ENCODE data around the gene MMP17. TPM values are rescaled to one million over a fixed set of nuclear protein-coding genes. Genes with fewer than 3 reads are reported as not detected.

MMP17 gene
- total RNA-seq, 1 experiment from 2014 or later, result 12.6 TPM

DNA sequence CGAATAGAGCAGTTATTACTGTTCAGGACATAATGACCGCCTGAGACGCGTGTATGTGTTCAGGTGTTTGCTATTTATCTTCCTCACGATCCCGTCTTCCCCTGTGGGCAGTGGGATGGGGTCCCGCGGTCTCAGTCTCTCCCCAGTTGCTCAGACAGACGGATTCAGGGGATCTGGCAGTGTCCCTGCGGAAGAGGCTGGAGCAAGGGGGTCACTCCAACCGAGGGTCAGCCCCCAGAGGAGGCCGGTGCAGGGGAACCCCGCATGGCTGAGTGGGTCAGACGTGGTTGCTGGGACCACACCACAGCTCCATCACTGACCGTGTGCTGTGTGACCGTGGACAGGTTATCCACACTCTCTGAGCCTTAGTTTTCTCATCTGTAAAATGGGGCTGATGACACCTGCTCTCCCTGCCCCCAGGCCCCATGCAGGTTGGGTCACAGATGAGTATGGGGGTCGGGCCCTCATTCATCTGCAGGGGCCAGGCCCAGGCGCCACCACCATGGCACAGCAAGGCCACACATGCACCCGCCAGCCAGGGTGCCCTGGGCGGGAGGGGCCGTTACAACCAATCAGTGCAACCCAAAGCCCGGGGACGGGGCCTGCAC is 5.2 kb downstream of the MMP17 start:
- no peak overlapping the region for H3K4me3 ChIP-seq (ENCODE audit: low read depth, low read length, poor library complexity, severe bottlenecking)
- intact Hi-C loops (cut with micrococcal nuclease; ENCODE audit: unreplicated experiment), result loop anchor here (5.0 to 10.0 kb wide), 4 partner anchors 76 to 729 kb away; no protein-coding TSS in a partner anchor
- DNase-seq (ENCODE audit: low spot score), result no peak
- BruUV-seq (replicated peaks), result no TSS peak
- no peaks in the 10 kb centered on the region for H3K36me3 ChIP-seq (ENCODE audit: insufficient read depth, low read length, poor library complexity, severe bottlenecking)
- no peaks in the 10 kb centered on the region for H3K27me3 ChIP-seq (replicated peaks; ENCODE audit: insufficient read depth, low read depth, low read length, poor library complexity)
- POLR2A ChIA-PET (ENCODE audit: low non-redundant PET), result no interaction called here
- peaks cover 28% of the 10 kb centered on the region for H3K4me1 ChIP-seq (ENCODE audit: insufficient read depth, low read length, poor library complexity, severe bottlenecking)
- H3K9me3 ChIP-seq (ENCODE audit: low read depth, low read length, poor library complexity, severe bottlenecking), result no peaks in the 10 kb centered on the region
- CTCF ChIA-PET, result no interaction called here
- no peak for TF ChIP-seq EZH2 (IDR thresholded peaks at IDR 0.05; ENCODE audit: borderline replicate concordance, low read depth, low read length, poor library complexity, severe bottlenecking)
- TF ChIP-seq, protein P1, sequence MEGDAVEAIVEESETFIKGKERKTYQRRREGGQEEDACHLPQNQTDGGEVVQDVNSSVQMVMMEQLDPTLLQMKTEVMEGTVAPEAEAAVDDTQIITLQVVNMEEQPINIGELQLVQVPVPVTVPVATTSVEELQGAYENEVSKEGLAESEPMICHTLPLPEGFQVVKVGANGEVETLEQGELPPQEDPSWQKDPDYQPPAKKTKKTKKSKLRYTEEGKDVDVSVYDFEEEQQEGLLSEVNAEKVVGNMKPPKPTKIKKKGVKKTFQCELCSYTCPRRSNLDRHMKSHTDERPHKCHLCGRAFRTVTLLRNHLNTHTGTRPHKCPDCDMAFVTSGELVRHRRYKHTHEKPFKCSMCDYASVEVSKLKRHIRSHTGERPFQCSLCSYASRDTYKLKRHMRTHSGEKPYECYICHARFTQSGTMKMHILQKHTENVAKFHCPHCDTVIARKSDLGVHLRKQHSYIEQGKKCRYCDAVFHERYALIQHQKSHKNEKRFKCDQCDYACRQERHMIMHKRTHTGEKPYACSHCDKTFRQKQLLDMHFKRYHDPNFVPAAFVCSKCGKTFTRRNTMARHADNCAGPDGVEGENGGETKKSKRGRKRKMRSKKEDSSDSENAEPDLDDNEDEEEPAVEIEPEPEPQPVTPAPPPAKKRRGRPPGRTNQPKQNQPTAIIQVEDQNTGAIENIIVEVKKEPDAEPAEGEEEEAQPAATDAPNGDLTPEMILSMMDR (conservative IDR thresholded peaks at IDR 0.05; ENCODE audit: low read depth, low read length), result no peak
- peak overlapping the region; percentile 77 for H3K27ac ChIP-seq (ENCODE audit: low read depth, low read length, poor library complexity, severe bottlenecking)

DNA sequence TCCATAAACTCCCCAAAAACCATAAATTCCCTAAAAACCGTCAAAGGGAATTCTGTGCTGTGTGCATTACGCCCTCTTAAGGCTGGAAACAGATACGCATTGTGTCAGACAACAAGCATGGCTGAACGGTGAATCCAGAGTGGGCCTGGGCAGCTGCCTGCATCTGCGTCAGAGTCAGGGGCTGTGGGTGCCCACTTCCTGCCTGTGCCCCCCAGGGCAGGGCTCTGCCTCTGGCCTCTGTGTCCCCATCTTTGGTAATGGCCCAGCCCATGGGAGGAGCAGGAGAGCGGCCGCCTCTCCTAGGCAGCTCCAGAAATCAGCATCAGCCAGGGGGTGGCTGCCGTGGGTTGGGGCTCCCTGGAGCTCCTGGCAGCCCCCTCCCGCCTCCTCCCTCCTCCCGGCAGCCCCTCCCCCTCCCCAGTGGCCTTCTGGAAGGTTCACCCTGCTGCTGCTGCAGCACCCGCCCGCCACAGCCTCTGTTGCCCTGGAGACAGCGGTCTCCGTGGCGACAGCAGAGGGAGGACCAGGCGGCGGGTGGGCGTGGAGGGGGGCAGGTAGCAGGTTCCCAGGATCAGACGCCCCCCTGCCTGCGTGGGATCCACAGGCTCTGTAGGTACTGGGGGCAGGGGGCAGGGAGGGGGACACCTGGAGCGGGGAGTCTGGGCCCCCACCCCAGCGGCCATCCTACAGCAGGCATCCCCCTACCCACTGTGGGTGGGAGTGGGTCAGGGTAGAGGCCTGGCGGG is 5.9 kb downstream of the MMP17 start:
- CTCF ChIA-PET, result no interaction called here
- no peak overlapping the region for H3K27ac ChIP-seq (ENCODE audit: low read depth, low read length, poor library complexity, severe bottlenecking)
- no peak overlapping the region for H3K4me3 ChIP-seq (ENCODE audit: low read depth, low read length, poor library complexity, severe bottlenecking)
- POLR2A ChIA-PET (ENCODE audit: low non-redundant PET), result no interaction called here
- no peaks in the 10 kb centered on the region for H3K36me3 ChIP-seq (ENCODE audit: insufficient read depth, low read length, poor library complexity, severe bottlenecking)
- H3K27me3 ChIP-seq (replicated peaks; ENCODE audit: insufficient read depth, low read depth, low read length, poor library complexity), result no peaks in the 10 kb centered on the region
- TF ChIP-seq, protein P1 (conservative IDR thresholded peaks at IDR 0.05; ENCODE audit: low read depth, low read length), result peak; percentile 73
- no peak for TF ChIP-seq EZH2 (IDR thresholded peaks at IDR 0.05; ENCODE audit: borderline replicate concordance, low read depth, low read length, poor library complexity, severe bottlenecking)
- DNase-seq (ENCODE audit: low spot score), result peak; percentile 66
- intact Hi-C loops (cut with micrococcal nuclease; ENCODE audit: unreplicated experiment), result loop anchor here (5.0 to 10.0 kb wide), 4 partner anchors 77 to 729 kb away; no protein-coding TSS in a partner anchor
- no peaks in the 10 kb centered on the region for H3K9me3 ChIP-seq (ENCODE audit: low read depth, low read length, poor library complexity, severe bottlenecking)
- no TSS peak for BruUV-seq (replicated peaks)
- peaks cover 26% of the 10 kb centered on the region for H3K4me1 ChIP-seq (ENCODE audit: insufficient read depth, low read length, poor library complexity, severe bottlenecking)

DNA sequence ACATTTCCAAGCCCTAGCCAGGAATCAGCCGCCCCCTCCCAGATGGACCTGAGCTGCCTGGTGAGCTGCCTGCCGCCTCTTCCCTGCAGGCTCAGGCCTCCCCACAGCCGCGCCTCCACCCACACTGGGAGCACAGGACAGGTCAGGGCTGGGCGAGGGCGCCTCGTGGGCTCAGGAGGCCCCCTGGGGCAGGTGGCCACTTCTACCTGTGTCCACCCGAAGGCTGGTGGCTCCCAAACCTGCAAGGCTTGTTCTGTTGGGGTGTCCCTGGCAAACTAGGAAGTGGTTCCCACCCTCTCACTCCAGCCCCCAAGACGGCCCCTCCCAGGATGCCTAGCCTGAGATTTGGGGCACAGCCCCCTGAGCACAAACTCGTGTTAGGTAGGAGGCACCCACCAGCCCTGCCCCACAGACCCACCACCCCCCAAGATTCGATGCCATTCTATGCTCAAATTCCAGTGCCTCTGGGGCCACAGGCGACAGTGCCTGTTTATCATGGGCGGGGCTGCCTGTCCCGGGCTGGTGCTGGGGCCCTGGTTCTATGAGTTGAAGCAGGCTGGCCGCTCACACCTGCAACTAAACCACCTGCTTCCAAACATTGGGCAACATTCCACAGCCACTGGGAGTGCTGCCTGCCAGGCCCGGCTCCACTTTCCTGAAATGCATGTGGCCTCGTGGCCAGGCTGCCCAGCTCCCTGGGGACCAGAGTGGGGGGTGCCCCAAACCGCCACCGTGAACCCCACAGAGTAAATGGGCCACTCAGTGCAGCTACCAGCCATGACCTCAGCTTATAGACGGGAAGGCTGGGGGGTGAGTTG is 6.8 kb downstream of the MMP17 start:
- DNase-seq (ENCODE audit: low spot score), result no peak
- TF ChIP-seq EZH2 (IDR thresholded peaks at IDR 0.05; ENCODE audit: borderline replicate concordance, low read depth, low read length, poor library complexity, severe bottlenecking), result no peak
- TF ChIP-seq, protein P1 (conservative IDR thresholded peaks at IDR 0.05; ENCODE audit: low read depth, low read length), result no peak
- ChIA-PET POLR2A (ENCODE audit: low non-redundant PET) (no interaction called here), CTCF (interaction anchor here (0.5 kb wide), 1 partner anchor 725 kb away, joined by 4 read pairs; no protein-coding TSS in a partner anchor)
- H3K9me3 ChIP-seq (ENCODE audit: low read depth, low read length, poor library complexity, severe bottlenecking), result no peaks in the 10 kb centered on the region
- H3K27me3 ChIP-seq (replicated peaks; ENCODE audit: insufficient read depth, low read depth, low read length, poor library complexity), result no peaks in the 10 kb centered on the region
- H3K4me3 ChIP-seq (ENCODE audit: low read depth, low read length, poor library complexity, severe bottlenecking), result no peak overlapping the region
- intact Hi-C loops (cut with micrococcal nuclease; ENCODE audit: unreplicated experiment), result loop anchor here (5.0 to 10.0 kb wide), 4 partner anchors 78 to 730 kb away; no protein-coding TSS in a partner anchor
- H3K36me3 ChIP-seq (ENCODE audit: insufficient read depth, low read length, poor library complexity, severe bottlenecking), result no peaks in the 10 kb centered on the region
- H3K27ac ChIP-seq (ENCODE audit: low read depth, low read length, poor library complexity, severe bottlenecking), result no peak overlapping the region
- no TSS peak for BruUV-seq (replicated peaks)
- peaks cover 17% of the 10 kb centered on the region for H3K4me1 ChIP-seq (ENCODE audit: insufficient read depth, low read length, poor library complexity, severe bottlenecking)
